HFF-Myc (cell line): ENCODE results near the gene IFNL1.
A peak's percentile ranks its signal among the peaks of the same experiment; 100 is the strongest.
"Not testable (repeated sequence)": the region's sequence is repeated elsewhere in the genome, so short reads cannot be mapped to it uniquely, and the experiment has no call there.

Experiments used
- DNase-seq: peaks from one replicate; pipeline ENCODE4 v3.0.0-alpha.2; 2011; ENCODE audit warnings: low read depth; ENCODE audit errors: extremely low read depth
- H3K4me3 ChIP-seq: replicated peaks from 2 replicates; pipeline ENCODE4 v1.5.1; 2011; ENCODE audit warnings: low read depth, mild to moderate bottlenecking, control low read depth, low read length
- TF ChIP-seq, protein P1 (sequence below): IDR thresholded peaks from 2 replicates; pipeline ENCODE4 v1.5.1; 2012; ENCODE audit warnings: mild to moderate bottlenecking, low read depth, low read length, control low read depth; ENCODE audit errors: missing control alignments

The IFNL1 gene

GRCh38 chr19:39263912-39264305 lies 32.3 kb upstream of the IFNL1 start:
- no peak for DNase-seq
- no peak overlapping the region for H3K4me3 ChIP-seq
- TF ChIP-seq, protein P1, sequence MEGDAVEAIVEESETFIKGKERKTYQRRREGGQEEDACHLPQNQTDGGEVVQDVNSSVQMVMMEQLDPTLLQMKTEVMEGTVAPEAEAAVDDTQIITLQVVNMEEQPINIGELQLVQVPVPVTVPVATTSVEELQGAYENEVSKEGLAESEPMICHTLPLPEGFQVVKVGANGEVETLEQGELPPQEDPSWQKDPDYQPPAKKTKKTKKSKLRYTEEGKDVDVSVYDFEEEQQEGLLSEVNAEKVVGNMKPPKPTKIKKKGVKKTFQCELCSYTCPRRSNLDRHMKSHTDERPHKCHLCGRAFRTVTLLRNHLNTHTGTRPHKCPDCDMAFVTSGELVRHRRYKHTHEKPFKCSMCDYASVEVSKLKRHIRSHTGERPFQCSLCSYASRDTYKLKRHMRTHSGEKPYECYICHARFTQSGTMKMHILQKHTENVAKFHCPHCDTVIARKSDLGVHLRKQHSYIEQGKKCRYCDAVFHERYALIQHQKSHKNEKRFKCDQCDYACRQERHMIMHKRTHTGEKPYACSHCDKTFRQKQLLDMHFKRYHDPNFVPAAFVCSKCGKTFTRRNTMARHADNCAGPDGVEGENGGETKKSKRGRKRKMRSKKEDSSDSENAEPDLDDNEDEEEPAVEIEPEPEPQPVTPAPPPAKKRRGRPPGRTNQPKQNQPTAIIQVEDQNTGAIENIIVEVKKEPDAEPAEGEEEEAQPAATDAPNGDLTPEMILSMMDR, result no peak

DNA sequence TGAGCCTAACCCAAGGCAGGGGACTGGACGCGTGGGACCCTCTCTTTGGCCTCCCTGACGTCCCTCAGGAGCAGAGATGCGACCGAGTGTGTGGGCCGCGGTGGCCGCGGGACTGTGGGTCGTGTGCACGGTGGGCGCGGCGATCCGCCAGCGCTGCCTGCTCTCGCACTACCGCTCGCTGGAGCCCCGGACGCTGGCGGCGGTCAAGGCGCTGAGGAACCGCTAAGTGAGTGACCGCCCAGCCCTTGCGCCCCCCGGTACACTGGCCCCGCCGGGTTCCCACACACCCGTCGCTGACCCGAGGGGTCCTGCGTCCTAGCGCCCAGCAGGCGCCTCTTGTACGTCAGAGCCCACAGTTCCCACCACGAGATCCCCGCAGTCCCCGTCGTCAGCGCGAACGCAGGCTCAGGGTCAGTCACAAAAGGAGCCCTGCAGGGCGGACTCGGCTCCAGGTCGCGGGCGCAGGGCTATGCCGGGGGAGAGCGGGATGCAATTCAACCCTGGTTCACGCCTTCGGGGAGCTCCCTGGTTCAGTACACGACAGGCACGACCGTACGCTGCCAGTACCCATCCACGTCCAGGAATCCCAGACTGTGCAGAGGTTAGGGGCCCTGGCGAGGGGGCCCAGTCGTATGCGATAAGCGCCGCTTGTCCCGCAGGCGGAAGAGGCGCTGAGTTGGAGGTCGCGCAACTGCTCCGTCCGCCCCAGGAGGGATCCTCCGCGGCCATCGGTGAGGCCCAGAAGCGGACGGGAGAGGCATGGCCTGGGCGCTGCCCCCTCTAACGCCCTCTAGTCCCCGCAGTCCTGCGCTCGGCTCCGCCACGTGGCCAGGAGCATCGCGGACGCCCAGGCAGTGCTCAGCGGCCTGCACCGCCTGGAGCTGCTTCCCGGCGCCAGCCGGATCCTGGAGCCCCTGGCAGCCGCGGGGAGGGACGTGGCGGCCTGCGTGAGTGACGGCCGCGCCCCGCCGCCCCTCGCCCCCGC lies 31.6 kb upstream of the IFNL1 start:
- H3K4me3 ChIP-seq, result no peak overlapping the region
- TF ChIP-seq, protein P1, result no peak
- no peak for DNase-seq

DNA sequence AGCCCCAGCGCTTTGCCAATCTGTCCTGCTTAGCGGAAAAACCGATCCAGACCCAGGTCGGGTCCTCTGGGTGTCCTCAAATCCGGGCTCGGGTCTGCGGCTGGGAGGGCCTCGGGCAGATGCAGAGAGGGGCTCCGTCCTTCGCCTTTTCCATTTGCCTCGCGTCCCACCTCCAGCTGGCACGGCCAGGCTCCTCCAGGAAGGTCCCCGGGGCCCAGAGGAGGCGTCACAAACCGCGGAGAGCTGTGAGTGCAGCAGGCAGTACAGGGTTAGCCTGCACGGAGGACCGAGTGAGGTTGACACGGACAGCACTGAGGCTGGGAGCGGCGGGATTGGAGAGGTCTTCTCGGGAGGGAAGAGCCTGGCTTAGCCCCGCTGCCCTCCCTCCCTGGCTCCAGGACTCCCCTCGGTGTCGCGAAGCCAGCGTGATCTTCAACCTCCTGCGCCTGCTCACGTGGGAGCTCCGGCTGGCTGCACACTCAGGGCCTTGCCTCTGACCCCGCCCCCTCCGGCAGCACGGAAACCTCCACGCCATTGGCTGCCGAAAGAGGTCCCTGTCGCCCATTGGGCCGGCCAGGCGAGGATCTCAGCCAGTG lies 30.8 kb upstream of the IFNL1 start:
- DNase-seq, result no peak
- TF ChIP-seq, protein P1, result no peak
- H3K4me3 ChIP-seq, result no peak overlapping the region

- not testable (repeated sequence) for DNase-seq, H3K4me3 ChIP-seq
Observed at GRCh38 chr19:39268085-39268484, 28.1 kb upstream of the IFNL1 start, which contains the start of gene IFNL2. Gene IFNL2 (plus strand): TSS chr19:39268396. CDS start chr19:39268569, 173 bp downstream.

- DNase-seq, H3K4me3 ChIP-seq: not testable (repeated sequence)
Observed at GRCh38 chr19:39268531-39269223, 27.5 kb upstream of the IFNL1 start.

DNA sequence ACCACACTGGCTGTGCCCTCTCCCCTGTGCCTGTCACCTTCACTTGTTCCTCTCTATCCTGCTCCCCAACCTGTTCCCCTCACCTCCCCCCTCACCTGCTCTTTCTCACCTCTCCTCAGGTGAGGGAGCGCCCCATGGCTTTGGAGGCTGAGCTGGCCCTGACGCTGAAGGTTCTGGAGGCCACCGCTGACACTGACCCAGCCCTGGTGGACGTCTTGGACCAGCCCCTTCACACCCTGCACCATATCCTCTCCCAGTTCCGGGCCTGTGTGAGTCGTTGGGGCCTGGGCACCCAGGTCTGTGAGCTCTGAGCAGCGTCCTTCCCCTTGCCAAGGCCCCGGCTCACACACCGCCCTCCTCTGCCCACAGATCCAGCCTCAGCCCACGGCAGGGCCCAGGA lies 26.8 kb upstream of the IFNL1 start:
- H3K4me3 ChIP-seq, DNase-seq: not testable (repeated sequence)

GRCh38 chr19:39270036-39270871 lies 26.0 kb upstream of the IFNL1 start:
- TF ChIP-seq, protein P1, result no peak
- no peak overlapping the region for H3K4me3 ChIP-seq
- DNase-seq, result peak; percentile 11

GRCh38 chr19:39273859-39274258 lies 22.3 kb upstream of the IFNL1 start:
- H3K4me3 ChIP-seq, DNase-seq: not testable (repeated sequence)
